Activated CD8-positive, alpha-beta memory T cell treated with anti-CD3 and anti-CD28 coated beads for 48 hours (primary cell): ENCODE data around the gene MMP24.
"Not testable (repeated sequence)": the region's sequence is repeated elsewhere in the genome, so short reads cannot be mapped to it uniquely, and the experiment has no call there.

ENCODE experiments used
- DNase-seq, 3 experiments: peaks; one replicate each; pipeline ENCODE4 v3.0.0-alpha.2; 2020; ENCODE audit warnings: low read depth in 2 of 3, low spot score in 2 of 3

The MMP24 gene

GRCh38 chr20:35216541-35216940, 9.9 kb upstream of the MMP24 start:
- no peak for DNase-seq

GRCh38 chr20:35223941-35224340, 2.5 kb upstream of the MMP24 start:
- DNase-seq = no peak

GRCh38 chr20:35224536-35224935, 2.0 kb upstream of the MMP24 start:
- no peak for DNase-seq

- DNase-seq = no peak
These were observed 968 bp upstream of the MMP24 start for GRCh38 chr20:35225319-35226125.

- peak in 1 of 3 experiments; percentile 18 for DNase-seq
These were observed 593 bp downstream of the MMP24 start for GRCh38 chr20:35226884-35227681.

GRCh38 chr20:35232575-35232974, 6.1 kb downstream of the MMP24 start:
- DNase-seq = no peak

- DNase-seq = no peak
These were observed 9.4 kb downstream of the MMP24 start for GRCh38 chr20:35235881-35236280.

- DNase-seq = no peak
These were observed 11.0 kb downstream of the MMP24 start for GRCh38 chr20:35237486-35237885.

- DNase-seq = no peak
These were observed 11.7 kb downstream of the MMP24 start for GRCh38 chr20:35238170-35238569.

- DNase-seq = no peak
These were observed 12.2 kb downstream of the MMP24 start for GRCh38 chr20:35238735-35239134.

- DNase-seq = no peak
These were observed 13.8 kb downstream of the MMP24 start for GRCh38 chr20:35240083-35240810.

- DNase-seq = no peak
These were observed 14.4 kb downstream of the MMP24 start for GRCh38 chr20:35240811-35241293.

- no peak for DNase-seq
These were observed 16.8 kb downstream of the MMP24 start for GRCh38 chr20:35243317-35243716.

- no peak for DNase-seq
These were observed 17.5 kb downstream of the MMP24 start for GRCh38 chr20:35243986-35244385.

GRCh38 chr20:35246723-35247122, 20.2 kb downstream of the MMP24 start:
- no peak for DNase-seq

- no peak for DNase-seq
These were observed 22.4 kb downstream of the MMP24 start for GRCh38 chr20:35248641-35249475.

- no peak for DNase-seq
These were observed 25.1 kb downstream of the MMP24 start for GRCh38 chr20:35251613-35251940.

- DNase-seq = no peak
These were observed 25.6 kb downstream of the MMP24 start for GRCh38 chr20:35252037-35252461.

GRCh38 chr20:35252598-35252997, 26.1 kb downstream of the MMP24 start:
- DNase-seq = not testable (repeated sequence)

- DNase-seq = no peak
These were observed 26.5 kb downstream of the MMP24 start for GRCh38 chr20:35253010-35253409.
